Caco-2 (cell line): ENCODE results near the gene TMEM132D. TPM values are rescaled to one million over a fixed set of nuclear protein-coding genes. Genes with fewer than 3 reads are reported as not detected.

ENCODE experiments used
- BruUV-seq: library from RNA; stranded (reverse); fragments of 400-500 nt; replicated peaks from 2 replicates; lab custom pipeline; 2021; lab: Mats Ljungman, UMichigan
- CTCF ChIA-PET: fragments of 300-600 bp; sonication (Branson Sonifier 250); formaldehyde crosslinking; loops from one replicate; lab custom pipeline; 2022; ENCODE audit warnings: antibody characterized with exemption; lab: Charles Lee
- POLR2A ChIA-PET: fragments of 300-600 bp; sonication (Branson Sonifier 250); formaldehyde crosslinking; loops from one replicate; lab custom pipeline; 2022; ENCODE audit warnings: antibody characterized with exemption; lab: Charles Lee
- DNase-seq, 2 experiments: peaks; one replicate each; pipeline versions ENCODE4 v3.0.0 to v3.0.0-alpha.2; 2020 to 2022
- H3K27me3 ChIP-seq: replicated peaks from 2 replicates; pipeline ENCODE4 v1.6.0; 2011; ENCODE audit warnings: low read length; ENCODE audit not compliant: control insufficient read depth, insufficient read depth
- H3K36me3 ChIP-seq: 2 replicates; pipeline ENCODE4 v1.5.1; 2011; ENCODE audit warnings: low read length; ENCODE audit not compliant: control insufficient read depth, insufficient read depth
- H3K4me1 ChIP-seq: fragments of 250-450 bp; sonication (Bioruptor Pico); 2 replicates; pipeline ENCODE4 v1.5.1; 2020; ENCODE audit warnings: mild to moderate bottlenecking
- H3K4me3 ChIP-seq: 2 replicates; pipeline ENCODE4 v1.5.1; 2011; ENCODE audit warnings: low read depth, mild to moderate bottlenecking, control low read depth, low read length
- H3K9me3 ChIP-seq: fragments of 250-450 bp; sonication (Bioruptor Pico); 2 replicates; pipeline ENCODE4 v1.5.1; 2020; ENCODE audit warnings: mild to moderate bottlenecking, moderate library complexity
- H3K27ac Mint-ChIP-seq: one replicate; pipeline ENCODE4 v1.8.0; 2022; ENCODE audit warnings: mixed read lengths; ENCODE audit not compliant: unreplicated experiment
- H3K27me3 Mint-ChIP-seq: one replicate; pipeline ENCODE4 v1.8.0; 2022; ENCODE audit warnings: mixed read lengths; ENCODE audit not compliant: insufficient read depth, unreplicated experiment
- H3K36me3 Mint-ChIP-seq: one replicate; pipeline ENCODE4 v1.8.0; 2022; ENCODE audit warnings: mild to moderate bottlenecking, mixed read lengths; ENCODE audit not compliant: insufficient read depth, unreplicated experiment
- H3K4me1 Mint-ChIP-seq: one replicate; pipeline ENCODE4 v1.8.0; 2022; ENCODE audit warnings: low read depth, mixed read lengths; ENCODE audit not compliant: unreplicated experiment
- H3K4me3 Mint-ChIP-seq: one replicate; pipeline ENCODE4 v1.8.0; 2022; ENCODE audit warnings: mild to moderate bottlenecking, moderate library complexity, mixed read lengths; ENCODE audit not compliant: unreplicated experiment
- H3K9me3 Mint-ChIP-seq: one replicate; pipeline ENCODE4 v1.8.0; 2022; ENCODE audit warnings: mixed read lengths; ENCODE audit not compliant: unreplicated experiment
- CTCF ChIP-seq, 2 experiments: fragments of 200-600 bp in 1 of 2; IDR thresholded peaks; 1 replicate in 1 of 2; 2 replicates in 1 of 2; pipeline versions ENCODE4 v1.5.1 to v1.8.0; 2011 to 2022; ENCODE audit warnings: antibody characterized with exemption in 1 of 2, control low read depth in 1 of 2, inconsistent platforms in 1 of 2, low read depth in 1 of 2, low read length in 1 of 2, mild to moderate bottlenecking in 1 of 2, moderate library complexity in 1 of 2; ENCODE audit not compliant: insufficient read depth in 1 of 2, severe bottlenecking in 1 of 2, unreplicated experiment in 1 of 2
- intact Hi-C: fragments of 100-400 bp; cut with micrococcal nuclease; formaldehyde crosslinking; loops from one replicate; pipeline ENCODE4 v1.10.0; 2022; ENCODE audit not compliant: unreplicated experiment
- total RNA-seq: library from RNA; stranded (reverse); gene quantifications from 2 replicates; pipeline ENCODE4 v1.2.3, GENCODE V29; 2022

The TMEM132D gene
- total RNA-seq, 1 experiment from 2014 or later: not detected

- ChIA-PET POLR2A (no interaction called here), CTCF (no interaction called here)
- no peak overlapping the region for H3K4me3 ChIP-seq
- no peaks in the 10 kb centered on the region for H3K36me3 Mint-ChIP-seq
- H3K9me3 Mint-ChIP-seq: peaks cover 33% of the 10 kb centered on the region
- no TSS peak for BruUV-seq
- no peak overlapping the region for H3K27ac Mint-ChIP-seq
- TF ChIP-seq CTCF (IDR thresholded peaks at IDR 0.05; ENCODE audit: insufficient read depth in 1 of 2, low read depth in 1 of 2, low read length in 1 of 2, severe bottlenecking in 1 of 2, unreplicated experiment in 1 of 2): no peak
- H3K27me3 ChIP-seq: no peaks in the 10 kb centered on the region
- no peaks in the 10 kb centered on the region for H3K4me1 ChIP-seq
- intact Hi-C loops: no loop called here
- no peaks in the 10 kb centered on the region for H3K4me1 Mint-ChIP-seq
- H3K4me3 Mint-ChIP-seq: no peak overlapping the region
- H3K9me3 ChIP-seq: no peaks in the 10 kb centered on the region
- DNase-seq: no peak
- H3K27me3 Mint-ChIP-seq: no peaks in the 10 kb centered on the region
- H3K36me3 ChIP-seq: no peaks in the 10 kb centered on the region
Observed at GRCh38 chr12:129700036-129700435, 203.8 kb downstream of the TMEM132D start.

GRCh38 chr12:129696926-129697325 lies 206.9 kb downstream of the TMEM132D start:
- no TSS peak for BruUV-seq
- H3K36me3 Mint-ChIP-seq: no peaks in the 10 kb centered on the region
- POLR2A ChIA-PET: no interaction called here
- DNase-seq: no peak
- H3K27ac Mint-ChIP-seq: no peak overlapping the region
- H3K36me3 ChIP-seq: no peaks in the 10 kb centered on the region
- H3K27me3 Mint-ChIP-seq: no peaks in the 10 kb centered on the region
- no peaks in the 10 kb centered on the region for H3K4me1 ChIP-seq
- H3K4me1 Mint-ChIP-seq: no peaks in the 10 kb centered on the region
- H3K4me3 Mint-ChIP-seq: no peak overlapping the region
- peaks cover 36% of the 10 kb centered on the region for H3K9me3 Mint-ChIP-seq
- CTCF ChIA-PET: no interaction called here
- intact Hi-C loops: no loop called here
- no peaks in the 10 kb centered on the region for H3K27me3 ChIP-seq
- H3K4me3 ChIP-seq: no peak overlapping the region
- no peaks in the 10 kb centered on the region for H3K9me3 ChIP-seq
- TF ChIP-seq CTCF (IDR thresholded peaks at IDR 0.05; ENCODE audit: insufficient read depth in 1 of 2, low read depth in 1 of 2, low read length in 1 of 2, severe bottlenecking in 1 of 2, unreplicated experiment in 1 of 2): no peak

GRCh38 chr12:129696405-129696804 lies 207.4 kb downstream of the TMEM132D start:
- H3K4me1 ChIP-seq: no peaks in the 10 kb centered on the region
- intact Hi-C loops: no loop called here
- TF ChIP-seq CTCF (IDR thresholded peaks at IDR 0.05; ENCODE audit: insufficient read depth in 1 of 2, low read depth in 1 of 2, low read length in 1 of 2, severe bottlenecking in 1 of 2, unreplicated experiment in 1 of 2): no peak
- ChIA-PET CTCF (no interaction called here), POLR2A (no interaction called here)
- Mint-ChIP-seq H3K4me1 (no peaks in the 10 kb centered on the region), H3K27ac (no peak overlapping the region), H3K4me3 (no peak overlapping the region), H3K9me3 (peaks cover 35% of the 10 kb centered on the region), H3K27me3 (no peaks in the 10 kb centered on the region), H3K36me3 (no peaks in the 10 kb centered on the region)
- H3K9me3 ChIP-seq: no peaks in the 10 kb centered on the region
- no peak for DNase-seq
- H3K4me3 ChIP-seq: no peak overlapping the region
- BruUV-seq: no TSS peak
- no peaks in the 10 kb centered on the region for H3K36me3 ChIP-seq
- no peaks in the 10 kb centered on the region for H3K27me3 ChIP-seq
